GM04504 (cell line): ENCODE results near the gene PROM1.

Experiments used
- DNase-seq: peaks from one replicate; pipeline ENCODE4 v3.0.0-alpha.2; 2012; ENCODE audit warnings: low read depth

The PROM1 gene

DNA sequence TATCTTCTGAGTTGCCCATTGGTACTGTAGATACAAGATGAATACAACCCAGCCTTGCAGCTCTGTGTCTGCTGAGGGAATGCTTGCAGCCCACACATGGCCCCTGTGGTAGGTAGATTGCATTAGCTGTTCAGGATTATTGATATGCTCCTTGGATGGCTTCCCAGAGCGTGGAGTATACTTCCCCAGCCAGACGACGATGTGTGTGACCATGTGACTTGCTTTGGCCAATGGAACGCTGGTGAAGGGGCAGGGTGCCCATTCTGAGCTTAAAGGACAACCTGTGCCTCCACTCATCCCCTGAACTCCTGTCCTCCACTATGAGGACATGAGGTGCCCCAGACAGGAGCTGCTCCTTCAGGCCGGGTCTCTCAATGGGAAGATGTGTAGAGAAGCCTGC, 96.9 kb downstream of the PROM1 start:
- DNase-seq, result no peak

DNA sequence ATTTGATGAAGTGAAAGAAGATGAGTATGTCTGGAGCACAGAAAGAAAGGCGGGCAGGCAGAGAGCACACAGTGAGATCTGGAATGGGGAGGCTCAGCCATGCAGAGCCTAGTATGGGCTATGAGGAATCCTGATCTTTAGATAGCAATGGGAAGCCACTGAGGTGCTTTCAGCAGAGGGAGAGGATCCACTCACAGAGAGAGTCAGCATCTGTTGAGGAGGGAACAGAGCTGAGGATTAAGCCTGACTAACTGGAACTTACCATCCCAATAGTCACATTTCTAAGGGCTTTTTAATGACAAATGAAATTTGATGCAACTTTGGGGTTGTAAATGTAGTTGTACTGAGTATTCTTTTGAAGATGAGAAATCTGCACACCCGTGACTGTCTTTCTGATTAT, 100.2 kb downstream of the PROM1 start:
- DNase-seq, result no peak

DNA sequence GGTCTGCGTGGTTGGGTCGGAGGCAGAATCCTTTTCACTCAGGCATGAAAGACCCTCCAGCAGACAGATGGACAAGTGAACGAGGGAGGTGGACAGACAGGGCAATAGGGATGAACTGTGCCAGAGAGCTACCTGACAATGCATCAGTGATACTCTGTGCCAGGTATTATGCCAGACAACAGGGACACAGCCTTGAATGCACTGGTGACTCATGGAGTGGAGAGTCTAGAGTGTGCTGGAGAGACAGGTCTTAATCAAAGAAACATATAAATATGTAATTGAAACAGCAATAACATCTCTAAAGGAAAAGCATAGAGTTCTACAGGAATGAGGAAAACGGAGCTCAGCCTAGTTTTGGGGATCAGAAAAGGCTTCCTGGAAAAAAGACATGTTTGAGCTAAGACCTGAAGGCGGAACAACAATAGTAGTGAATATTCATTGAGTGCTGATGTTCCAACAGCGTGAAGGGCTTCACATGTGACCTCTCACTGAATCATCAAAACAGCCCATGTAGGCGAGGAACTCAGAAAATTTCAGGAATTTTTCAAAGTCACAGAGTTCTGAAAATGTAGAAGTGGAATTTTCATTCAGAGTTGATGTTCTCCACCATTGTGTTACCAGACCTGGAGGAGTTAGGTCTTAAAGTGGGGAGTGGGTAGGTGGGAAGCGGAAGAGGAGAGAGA, 100.8 kb downstream of the PROM1 start:
- no peak for DNase-seq

DNA sequence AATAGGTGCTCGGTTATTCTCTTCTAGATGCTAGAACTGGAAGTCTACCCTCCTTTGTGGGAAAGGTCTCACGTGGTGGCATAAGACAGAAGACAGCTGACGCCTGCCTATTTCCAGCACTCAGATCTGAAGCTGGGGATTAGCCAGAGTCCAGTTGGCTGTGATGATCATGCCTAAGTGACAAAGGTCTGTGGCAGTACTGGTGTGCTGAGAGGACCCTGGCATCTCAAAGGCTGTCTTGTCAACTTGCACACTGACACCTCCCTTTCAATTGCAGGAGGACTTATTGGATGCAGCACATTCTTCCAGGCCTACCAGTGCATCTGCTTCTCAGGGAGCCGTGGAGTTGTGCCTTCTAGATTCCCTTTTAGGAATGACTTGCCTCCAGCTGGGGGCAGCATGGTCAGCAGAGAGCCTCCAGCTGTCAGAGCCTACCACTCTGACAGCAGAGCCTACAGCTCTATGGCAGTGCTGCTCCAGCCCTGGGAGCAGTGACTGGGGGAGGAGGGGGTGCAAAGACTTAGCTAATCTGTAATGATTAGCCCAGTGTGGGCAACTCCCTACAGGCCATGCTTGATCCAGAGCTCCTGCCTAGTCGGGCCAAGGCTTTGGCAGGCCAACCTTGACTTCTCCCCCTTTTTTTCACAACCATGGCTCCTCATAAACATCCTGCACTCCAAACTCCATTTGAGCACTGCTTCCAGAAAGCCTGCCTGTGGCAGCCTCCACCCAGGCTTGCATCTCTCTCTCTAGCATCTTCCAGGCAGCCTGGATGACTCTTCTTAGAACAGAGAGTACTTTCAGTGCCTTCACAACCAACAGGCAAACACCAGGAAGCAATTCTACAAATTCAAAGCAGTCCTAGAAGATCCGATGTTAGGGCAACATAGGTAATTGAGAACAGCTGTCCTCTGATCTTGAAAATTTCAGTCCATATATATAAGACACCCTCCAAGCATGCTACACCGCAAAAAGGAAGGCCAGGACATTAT, 107.1 kb downstream of the PROM1 start:
- no peak for DNase-seq

DNA sequence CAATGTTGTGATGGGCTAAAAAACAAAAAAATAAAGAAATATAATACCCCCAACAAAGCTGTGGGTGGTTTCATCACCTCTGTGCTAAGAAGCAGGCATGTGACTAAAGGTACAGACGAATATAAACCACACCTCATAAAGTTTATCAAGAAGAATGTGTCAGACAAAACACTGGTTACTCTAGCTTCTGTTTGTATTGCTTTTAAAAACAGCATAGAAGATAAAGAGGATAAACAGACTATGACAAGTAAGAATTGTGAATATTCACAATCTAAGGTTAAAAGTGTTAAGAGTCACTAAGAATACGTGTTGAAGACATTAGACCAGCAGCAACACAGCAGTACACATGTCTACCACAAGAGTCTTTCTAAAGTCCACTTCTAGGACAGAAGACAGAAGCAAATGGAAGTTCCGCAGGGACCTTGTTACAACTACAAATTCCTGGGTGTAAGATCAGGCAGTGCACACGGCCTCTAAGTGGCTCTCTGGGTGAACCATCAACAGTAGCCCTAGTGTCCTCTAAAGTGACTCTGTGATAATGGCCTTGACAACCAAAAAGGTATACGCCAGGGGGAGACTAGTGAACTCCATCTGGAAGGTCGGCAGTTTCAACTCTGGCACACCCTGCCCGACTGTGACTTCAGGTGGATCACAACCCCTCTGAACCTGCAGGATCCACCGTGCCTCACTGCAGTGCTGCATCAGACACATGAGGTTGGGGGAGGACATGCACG, 112.6 kb downstream of the PROM1 start:
- DNase-seq, result no peak

- no peak for DNase-seq
Measured at GRCh38 chr4:15968551-15969300, 115.1 kb downstream of the PROM1 start.

- DNase-seq, result no peak
Measured at GRCh38 chr4:15965325-15965724, 118.5 kb downstream of the PROM1 start.

DNA sequence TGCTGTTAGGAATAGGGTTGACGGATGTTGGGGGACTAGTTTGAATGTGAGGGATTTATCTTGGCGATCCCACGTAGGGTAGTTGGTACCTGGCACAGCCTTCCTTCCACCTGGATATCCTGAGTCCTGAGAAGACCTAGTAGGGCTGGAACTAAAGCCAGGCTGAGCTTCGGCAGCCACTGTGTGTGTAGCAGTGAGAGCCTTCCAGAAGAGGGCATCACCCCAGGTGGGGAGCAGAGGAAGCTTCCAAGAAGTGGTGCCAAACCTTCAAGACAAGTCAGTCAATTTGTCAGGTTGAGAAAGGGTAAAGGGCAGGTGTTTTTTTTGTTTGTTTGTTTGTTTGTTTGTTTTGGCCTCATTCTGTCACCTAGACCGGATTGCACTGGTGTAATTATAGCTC, 119.7 kb downstream of the PROM1 start:
- no peak for DNase-seq

- no peak for DNase-seq
Measured at GRCh38 chr4:15963576-15963975, 120.2 kb downstream of the PROM1 start.

GRCh38 chr4:15963001-15963451, 120.8 kb downstream of the PROM1 start, which contains the start of gene FGFBP2:
TSS of gene FGFBP2 (minus strand) at chr4:15963175. CDS start at chr4:15963129, 46 bp downstream.
- DNase-seq, result peak; percentile 15

GRCh38 chr4:15961781-15962510, 121.9 kb downstream of the PROM1 start:
- DNase-seq, result no peak

- DNase-seq, result no peak
Measured at GRCh38 chr4:15958562-15958961, 125.3 kb downstream of the PROM1 start.

DNA sequence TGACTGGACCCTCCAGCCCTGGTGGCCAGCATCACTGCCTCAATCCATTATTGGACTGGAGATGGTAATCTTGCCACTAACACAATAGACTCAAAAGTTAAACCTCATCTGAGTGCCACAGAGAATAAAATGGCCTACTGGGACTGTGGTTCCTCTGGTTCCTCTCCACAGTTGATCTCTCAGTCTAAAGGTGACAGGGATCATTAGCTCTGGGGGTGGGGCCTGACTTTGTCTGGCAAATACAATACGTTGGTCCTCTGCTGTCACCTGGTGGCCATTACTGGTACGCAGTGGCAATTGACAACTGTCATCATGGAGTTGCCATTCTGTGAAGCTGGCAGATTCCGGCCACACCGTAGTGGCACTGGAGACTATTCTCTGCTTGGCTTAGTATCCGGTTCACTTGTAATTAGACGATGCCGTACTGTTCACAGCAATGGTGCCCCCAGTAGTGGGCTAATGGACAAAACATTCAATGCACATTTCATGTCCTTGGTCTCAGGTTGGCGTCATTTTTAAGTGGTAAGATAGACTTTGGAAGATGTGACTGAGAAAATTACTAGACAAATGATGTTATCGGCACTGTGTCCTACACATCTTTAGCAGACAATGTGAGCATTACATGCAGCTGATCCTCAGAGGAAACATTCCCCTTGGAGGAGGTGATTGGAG, 127.5 kb downstream of the PROM1 start:
- DNase-seq, result peak; percentile 21

- DNase-seq, result no peak
Measured at GRCh38 chr4:15955670-15956069, 128.2 kb downstream of the PROM1 start.

GRCh38 chr4:15953625-15954024, 130.2 kb downstream of the PROM1 start:
- no peak for DNase-seq

- DNase-seq, result no peak
Measured at GRCh38 chr4:15951781-15952180, 132.0 kb downstream of the PROM1 start.

DNA sequence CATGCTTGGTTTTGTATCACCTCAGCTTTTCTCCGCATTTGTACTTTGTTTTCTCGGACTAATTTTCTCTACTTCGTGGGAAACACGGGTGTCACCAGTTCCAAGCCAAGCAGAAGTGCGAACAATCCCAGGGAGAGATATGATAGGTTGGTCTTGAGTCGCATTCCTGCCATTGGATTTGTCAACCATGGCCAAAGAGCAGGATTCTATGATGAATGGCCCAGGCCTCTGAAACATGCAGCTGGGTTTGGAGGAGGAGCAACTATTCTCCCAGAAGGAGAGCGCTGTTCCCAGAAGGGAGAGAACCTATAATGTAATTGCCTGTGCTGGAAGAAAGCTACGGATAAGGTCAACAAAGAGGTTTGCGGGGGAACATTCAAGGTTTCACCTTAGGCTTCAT, 135.0 kb downstream of the PROM1 start:
- DNase-seq, result no peak

GRCh38 chr4:15947684-15948083, 136.1 kb downstream of the PROM1 start:
- DNase-seq, result no peak

DNA sequence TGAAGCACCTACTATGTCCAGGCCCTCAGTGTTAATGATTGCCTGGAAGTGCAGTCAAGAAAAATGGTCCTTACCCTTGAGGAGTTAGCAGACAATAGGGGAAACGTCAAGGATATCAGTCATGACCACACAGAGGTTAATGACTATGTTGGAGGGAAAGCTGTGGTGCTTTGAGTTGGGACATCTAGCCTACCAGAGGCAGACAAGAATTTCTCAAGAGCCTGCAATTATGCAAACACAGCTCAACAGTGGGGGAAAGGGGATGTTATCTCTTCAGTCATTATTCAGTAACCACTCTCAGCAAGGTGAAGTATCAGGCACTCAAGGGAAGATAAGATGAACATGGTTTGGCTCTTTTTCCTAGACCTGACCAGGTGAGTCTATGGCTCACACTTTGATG, 138.3 kb downstream of the PROM1 start:
- no peak for DNase-seq

GRCh38 chr4:15944895-15945294, 138.9 kb downstream of the PROM1 start:
- no peak for DNase-seq
